HG03025 (cell line): Measurements from ENCODE around the gene PCF11.
"Not testable (repeated sequence)": the region's sequence is repeated elsewhere in the genome, so short reads cannot be mapped to it uniquely, and the experiment has no call there.

Experiments
- ATAC-seq: cut with Tn5 transposase; IDR thresholded peaks from one replicate; pipeline ENCODE4 v1.9.1; 2021; ENCODE audit warnings: mild to moderate bottlenecking, moderate library complexity; ENCODE audit not compliant: unreplicated experiment, low FRiP score

PCF11 gene

GRCh38 chr11:83156996-83157593, at the start of gene PCF11:
PCF11 (plus strand) TSS chr11:83157131; CDS start chr11:83157440, 309 bp downstream.
- ATAC-seq = peak; percentile 18

GRCh38 chr11:83112886-83113285, 44.0 kb upstream of the PCF11 start:
- no peak for ATAC-seq

- ATAC-seq = no peak
Observed at GRCh38 chr11:83115026-83115425, 41.9 kb upstream of the PCF11 start.

- no peak for ATAC-seq
Observed at GRCh38 chr11:83115551-83115950, 41.4 kb upstream of the PCF11 start.

GRCh38 chr11:83116015-83116641, 40.8 kb upstream of the PCF11 start:
- no peak for ATAC-seq

GRCh38 chr11:83118814-83119213, 38.1 kb upstream of the PCF11 start:
- no peak for ATAC-seq

- no peak for ATAC-seq
Observed at GRCh38 chr11:83119216-83119615, 37.7 kb upstream of the PCF11 start.

GRCh38 chr11:83120327-83120726, 36.6 kb upstream of the PCF11 start:
- ATAC-seq = no peak

GRCh38 chr11:83122050-83122449, 34.9 kb upstream of the PCF11 start:
- ATAC-seq = no peak

GRCh38 chr11:83122766-83123165, 34.2 kb upstream of the PCF11 start:
- no peak for ATAC-seq

GRCh38 chr11:83124636-83125424, 32.1 kb upstream of the PCF11 start:
- no peak for ATAC-seq

- ATAC-seq = no peak
Observed at GRCh38 chr11:83125577-83125976, 31.4 kb upstream of the PCF11 start.

- no peak for ATAC-seq
Observed at GRCh38 chr11:83127310-83127637, 29.7 kb upstream of the PCF11 start.

- ATAC-seq = no peak
Observed at GRCh38 chr11:83132191-83132590, 24.7 kb upstream of the PCF11 start.

- not testable (repeated sequence) for ATAC-seq
Observed at GRCh38 chr11:83133266-83133665, 23.7 kb upstream of the PCF11 start.

- no peak for ATAC-seq
Observed at GRCh38 chr11:83139310-83139709, 17.6 kb upstream of the PCF11 start.

- ATAC-seq = peak; percentile 94
Observed at GRCh38 chr11:83140691-83141455, 16.1 kb upstream of the PCF11 start.

- no peak for ATAC-seq
Observed at GRCh38 chr11:83147895-83148294, 9.0 kb upstream of the PCF11 start.

GRCh38 chr11:83150450-83150849, 6.5 kb upstream of the PCF11 start:
- no peak for ATAC-seq

- no peak for ATAC-seq
Observed at GRCh38 chr11:83151274-83151977, 5.5 kb upstream of the PCF11 start.
